WERI-Rb-1 (cell line): ENCODE data around the gene HYAL3.
A peak's percentile ranks its signal among the peaks of the same experiment; 100 is the strongest.
"Not testable (repeated sequence)": the region's sequence is repeated elsewhere in the genome, so short reads cannot be mapped to it uniquely, and the experiment has no call there.

Experiments used
- DNase-seq: peaks from one replicate; pipeline ENCODE4 v3.0.0-alpha.2; 2020
- H3K27ac ChIP-seq: fragments of 250-450 bp; sonication (Bioruptor Pico); 2 replicates; pipeline ENCODE4 v1.5.1; 2020; ENCODE audit warnings: mild to moderate bottlenecking, moderate library complexity
- H3K27me3 ChIP-seq: fragments of 250-450 bp; sonication (Bioruptor Pico); 2 replicates; pipeline ENCODE4 v1.5.1; 2021; ENCODE audit warnings: mild to moderate bottlenecking, low read depth, moderate library complexity; ENCODE audit not compliant: insufficient read depth, severe bottlenecking
- H3K36me3 ChIP-seq: fragments of 250-450 bp; sonication (Bioruptor Pico); 2 replicates; pipeline ENCODE4 v1.5.1; 2020; ENCODE audit warnings: mild to moderate bottlenecking, moderate library complexity
- H3K4me3 ChIP-seq: 2 replicates; pipeline ENCODE4 v1.5.1; 2011; ENCODE audit warnings: low read depth, mild to moderate bottlenecking, control low read depth, low read length
- H3K9me3 ChIP-seq: fragments of 250-450 bp; sonication (Bioruptor Pico); 2 replicates; pipeline ENCODE4 v1.5.1; 2021; ENCODE audit warnings: mild to moderate bottlenecking, moderate library complexity; ENCODE audit not compliant: severe bottlenecking
- CTCF ChIP-seq: IDR thresholded peaks from 2 replicates; pipeline ENCODE4 v1.5.1; 2011; ENCODE audit warnings: low read depth, mild to moderate bottlenecking, control low read depth, inconsistent platforms, low read length

HYAL3 gene

GRCh38 chr3:50314342-50314741 lies 15.1 kb upstream of the HYAL3 start:
- Histone ChIP-seq H3K36me3 (peaks cover 29% of the 10 kb centered on the region), H3K27ac (no peak overlapping the region; the same call in 1 of the 2 replicates), H3K9me3 (no peaks in the 10 kb centered on the region), H3K4me3 (no peak overlapping the region), H3K27me3 (no peaks in the 10 kb centered on the region)
- no peak for DNase-seq
- TF ChIP-seq CTCF, result no peak

GRCh38 chr3:50312041-50312440 lies 12.8 kb upstream of the HYAL3 start:
- not testable (repeated sequence) for H3K27me3 ChIP-seq, H3K27ac ChIP-seq, DNase-seq, H3K4me3 ChIP-seq
- H3K36me3 ChIP-seq, result peaks cover 12% of the 10 kb centered on the region
- H3K9me3 ChIP-seq, result peaks cover 15% of the 10 kb centered on the region

- Histone ChIP-seq H3K27me3 (no peaks in the 10 kb centered on the region), H3K27ac (no peak overlapping the region), H3K36me3 (peaks cover 3% of the 10 kb centered on the region), H3K9me3 (peaks cover 16% of the 10 kb centered on the region), H3K4me3 (no peak overlapping the region)
- no peak for DNase-seq
- TF ChIP-seq CTCF, result no peak
These were observed 5.4 kb upstream of the HYAL3 start for GRCh38 chr3:50304601-50305000.

- H3K4me3 ChIP-seq, result peak within 1 kb of the TSS; percentile 35
- peak; percentile 56 for TF ChIP-seq CTCF
- DNase-seq, result peak; percentile 94
- peak within 1 kb of the TSS; percentile 80 for H3K27ac ChIP-seq
- peaks cover 7% of the 10 kb centered on the region for H3K9me3 ChIP-seq
- no peaks in the 10 kb centered on the region for H3K36me3 ChIP-seq
- no peaks in the 10 kb centered on the region for H3K27me3 ChIP-seq
These were observed 4.0 kb upstream of the HYAL3 start, which contains the start of gene HYAL1 for GRCh38 chr3:50303013-50303815. Gene HYAL1 (minus strand): TSS chr3:50303574. CDS start chr3:50302956, 618 bp downstream.

- peaks cover 3% of the 10 kb centered on the region for H3K9me3 ChIP-seq
- no peak for DNase-seq
- H3K36me3 ChIP-seq, result no peaks in the 10 kb centered on the region
- H3K4me3 ChIP-seq, result 0 out of 2 replicates have a peak overlapping the region, but pooled peaks have one; percentile 35
- H3K27me3 ChIP-seq, result no peaks in the 10 kb centered on the region
- peak overlapping the region; percentile 80 for H3K27ac ChIP-seq
- TF ChIP-seq CTCF, result no peak
These were observed 3.1 kb upstream of the HYAL3 start for GRCh38 chr3:50302095-50303012.

- H3K27me3 ChIP-seq, result no peaks in the 10 kb centered on the region
- no peak overlapping the region for H3K4me3 ChIP-seq
- no peak for TF ChIP-seq CTCF
- no peak overlapping the region for H3K27ac ChIP-seq
- no peaks in the 10 kb centered on the region for H3K36me3 ChIP-seq
- no peak for DNase-seq
- no peaks in the 10 kb centered on the region for H3K9me3 ChIP-seq
These were observed 1.6 kb upstream of the HYAL3 start for GRCh38 chr3:50300681-50301254.
